ENCODE results near the gene SUZ12. TPM values are rescaled to one million over a fixed set of nuclear protein-coding genes. Genes with fewer than 3 reads are reported as not detected.

The SUZ12 gene
- total RNA-seq, 2 experiments from 2014 or later = 27.8 to 68.2 TPM

- Histone ChIP-seq H2AFZ (ENCODE audit: low read length) (no peak overlapping the region), H3K79me2 (ENCODE audit: insufficient read depth, low read depth, low read length) (no peaks in the 10 kb centered on the region), H3K9me2 (ENCODE audit: insufficient read depth, low read length) (no peaks in the 10 kb centered on the region), H4K20me1 (ENCODE audit: insufficient read depth, low read length) (no peaks in the 10 kb centered on the region), H3K27ac (ENCODE audit: low read depth, low read length, poor library complexity, severe bottlenecking) (no peak overlapping the region), H3K4me3 (ENCODE audit: low read depth, low read length, poor library complexity, severe bottlenecking) (no peak overlapping the region), H3K4me1 (ENCODE audit: insufficient read depth, low read length, poor library complexity, severe bottlenecking) (no peaks in the 10 kb centered on the region), H3K4me2 (ENCODE audit: low read length) (no peak overlapping the region), H3K36me3 (ENCODE audit: insufficient read depth, low read length) (peaks cover 98% of the 10 kb centered on the region), H3K9me3 (ENCODE audit: low read length) (no peaks in the 10 kb centered on the region)
- no peak for DNase-seq (ENCODE audit: low spot score)
- CTCF ChIA-PET (ENCODE audit: unreplicated experiment) = no interaction called here
- intact Hi-C loops (cut with micrococcal nuclease; ENCODE audit: unreplicated experiment) = no loop called here
- no TSS peak for BruUV-seq (replicated peaks)
- no peak for TF ChIP-seq CTCF (conservative IDR thresholded peaks at IDR 0.05; ENCODE audit: low read length)
- TF ChIP-seq EZH2phosphoT487 (IDR thresholded peaks at IDR 0.05; ENCODE audit: borderline replicate concordance, low read depth, low read length) = no peak
- POLR2A ChIA-PET = no interaction called here
Observed at GRCh38 chr17:31997005-31997404, 60.2 kb downstream of the SUZ12 start.

GRCh38 chr17:32006957-32007462 is 70.2 kb downstream of the SUZ12 start, which contains the start of gene LRRC37B:
Gene LRRC37B, plus strand, starts transcription at chr17:32007383. Its CDS starts 14,010 bp downstream, at chr17:32021393.
- no peaks in the 10 kb centered on the region for H4K20me1 ChIP-seq (ENCODE audit: insufficient read depth, low read length)
- peaks cover 13% of the 10 kb centered on the region for H3K4me1 ChIP-seq (ENCODE audit: insufficient read depth, low read length, poor library complexity, severe bottlenecking)
- peak within 1 kb of the TSS; percentile 78 for H2AFZ ChIP-seq (ENCODE audit: low read length)
- no TSS peak for BruUV-seq (replicated peaks)
- H3K9me2 ChIP-seq (ENCODE audit: insufficient read depth, low read length) = no peaks in the 10 kb centered on the region
- ChIA-PET CTCF (ENCODE audit: unreplicated experiment) (interaction anchor here (1.3 kb wide), 1 partner anchor 106 kb away, joined by 3 read pairs; the partner anchor contains the start of gene UTP6), POLR2A (interaction anchor here (0.6 to 0.7 kb wide), 2 partner anchors 117 to 132 kb away, joined by 3 to 4 read pairs; no protein-coding TSS in a partner anchor)
- peak within 1 kb of the TSS; percentile 98 for H3K4me3 ChIP-seq (ENCODE audit: low read depth, low read length, poor library complexity, severe bottlenecking)
- H3K36me3 ChIP-seq (ENCODE audit: insufficient read depth, low read length) = peaks cover 4% of the 10 kb centered on the region; the same call in 1 of the 2 replicates
- peak within 1 kb of the TSS; percentile 50 for H3K27ac ChIP-seq (ENCODE audit: low read depth, low read length, poor library complexity, severe bottlenecking)
- no peak for TF ChIP-seq EZH2phosphoT487 (IDR thresholded peaks at IDR 0.05; ENCODE audit: borderline replicate concordance, low read depth, low read length)
- peak; percentile 82 for TF ChIP-seq CTCF (conservative IDR thresholded peaks at IDR 0.05; ENCODE audit: low read length)
- intact Hi-C loops (cut with micrococcal nuclease; ENCODE audit: unreplicated experiment) = no loop called here
- H3K79me2 ChIP-seq (ENCODE audit: insufficient read depth, low read depth, low read length) = peaks cover 24% of the 10 kb centered on the region
- peak within 1 kb of the TSS; percentile 87 for H3K4me2 ChIP-seq (ENCODE audit: low read length)
- no peaks in the 10 kb centered on the region for H3K9me3 ChIP-seq (ENCODE audit: low read length)
- peak; percentile 87 for DNase-seq (ENCODE audit: low spot score)

Measured in OCI-LY7 (cell line).